Liver (tissue), 9 donors: ENCODE data around the gene KDM4D. TPM values are rescaled to one million over a fixed set of nuclear protein-coding genes. Genes with fewer than 3 reads are reported as not detected.

ENCODE experiments used
- DNase-seq: peaks from one replicate; pipeline ENCODE4 v3.0.0-alpha.2; 2017; ENCODE audit warnings: low spot score
- H3K27ac ChIP-seq, 2 donors: one replicate each; pipeline ENCODE4 v1.7.0; 2013; ENCODE audit warnings: inconsistent platforms in 2 of 2, low read length in 2 of 2, control low read depth in 1 of 2, low read depth in 1 of 2, mild to moderate bottlenecking in 1 of 2
- H3K27me3 ChIP-seq, 4 donors: one replicate each; pipeline versions ENCODE4 v1.6.1 to v1.7.0; 2013; ENCODE audit warnings: low read length in 3 of 4, inconsistent platforms in 1 of 4, mild to moderate bottlenecking in 1 of 4, moderate library complexity in 1 of 4; ENCODE audit not compliant: control insufficient read depth in 4 of 4, insufficient read depth in 4 of 4
- H3K36me3 ChIP-seq, 4 donors: one replicate each; pipeline versions ENCODE4 v1.6.1 to v1.7.0; 2013; ENCODE audit warnings: low read length in 3 of 4, mild to moderate bottlenecking in 3 of 4, low read depth in 1 of 4, moderate library complexity in 1 of 4; ENCODE audit not compliant: control insufficient read depth in 4 of 4, insufficient read depth in 3 of 4
- H3K4me1 ChIP-seq, 4 donors: one replicate each; pipeline versions ENCODE4 v1.6.1 to v1.7.0; 2013; ENCODE audit warnings: low read length in 3 of 4, mild to moderate bottlenecking in 3 of 4, moderate library complexity in 1 of 4; ENCODE audit not compliant: control insufficient read depth in 4 of 4, insufficient read depth in 4 of 4
- H3K4me3 ChIP-seq, 3 donors: one replicate each; pipeline versions ENCODE4 v1.6.1 to v1.7.0; 2013; ENCODE audit warnings: low read length in 3 of 3, control low read depth in 1 of 3, low read depth in 1 of 3, mild to moderate bottlenecking in 1 of 3
- H3K9ac ChIP-seq, 2 donors: one replicate each; pipeline ENCODE4 v1.7.0; 2013; ENCODE audit warnings: low read length in 2 of 2, mild to moderate bottlenecking in 2 of 2, moderate library complexity in 2 of 2, control low read depth in 1 of 2, low read depth in 1 of 2
- H3K9me3 ChIP-seq, 4 donors: one replicate each; pipeline versions ENCODE4 v1.6.1 to v1.7.0; 2013; ENCODE audit warnings: low read length in 3 of 4; ENCODE audit not compliant: control insufficient read depth in 4 of 4
- EGR1 ChIP-seq, 2 donors: IDR thresholded peaks; 2 replicates each; pipeline ENCODE4 v1.6.1; 2016 to 2018; ENCODE audit warnings: antibody characterized with exemption in 2 of 2, low read depth in 2 of 2
- FOXA1 ChIP-seq: IDR thresholded peaks from 2 replicates; pipeline ENCODE4 v1.6.1; 2016; ENCODE audit warnings: antibody characterized with exemption
- FOXA2 ChIP-seq: IDR thresholded peaks from 2 replicates; pipeline ENCODE4 v1.6.1; 2016; ENCODE audit warnings: antibody characterized with exemption
- GABPA ChIP-seq, 2 donors: IDR thresholded peaks in 1 of 2; conservative IDR thresholded peaks in 1 of 2; 2 replicates each; pipeline ENCODE4 v1.6.1; 2016; ENCODE audit warnings: antibody characterized with exemption in 2 of 2, mild to moderate bottlenecking in 1 of 2, moderate library complexity in 1 of 2
- HNF4A ChIP-seq, 2 donors: conservative IDR thresholded peaks; 2 replicates each; pipeline ENCODE4 v1.6.1; 2016; ENCODE audit warnings: antibody characterized with exemption in 2 of 2, mild to moderate bottlenecking in 2 of 2
- JUND ChIP-seq, 2 donors: IDR thresholded peaks; 2 replicates each; pipeline ENCODE4 v1.6.1; 2016; ENCODE audit warnings: antibody characterized with exemption in 2 of 2
- NR2F2 ChIP-seq: IDR thresholded peaks from 2 replicates; pipeline ENCODE4 v1.6.1; 2016; ENCODE audit warnings: antibody characterized with exemption
- RAD21 ChIP-seq, 2 donors: IDR thresholded peaks; 2 replicates each; pipeline ENCODE4 v1.6.1; 2016; ENCODE audit warnings: antibody characterized with exemption in 2 of 2, mild to moderate bottlenecking in 2 of 2
- RXRA ChIP-seq, 2 donors: IDR thresholded peaks; 2 replicates each; pipeline ENCODE4 v1.6.1; 2017 to 2018; ENCODE audit warnings: antibody characterized with exemption in 2 of 2, mild to moderate bottlenecking in 1 of 2
- SP1 ChIP-seq: IDR thresholded peaks from 2 replicates; pipeline ENCODE4 v1.6.1; 2018; ENCODE audit warnings: antibody characterized with exemption, mild to moderate bottlenecking
- TAF1 ChIP-seq: conservative IDR thresholded peaks from 2 replicates; pipeline ENCODE4 v1.6.1; 2016; ENCODE audit warnings: antibody characterized with exemption, mild to moderate bottlenecking
- YY1 ChIP-seq: IDR thresholded peaks from 2 replicates; pipeline ENCODE4 v1.6.1; 2016; ENCODE audit warnings: antibody characterized with exemption, mild to moderate bottlenecking
- WGBS: extraction: QIAGEN DNeasy Blood & Tissue Kit; methylation state at CpG from one replicate; pipeline ENCODE4 v1.1.7; 2013; 5-methylcytosine and 5-hydroxymethylcytosine counted together
- polyA plus RNA-seq, 2 donors: library from polyadenylated mRNA; stranded (reverse) in 1 of 2; unstranded in 1 of 2; fragments of 200-250 nt in 1 of 2; fragments of >200 nt in 1 of 2; fragmentation: Nextera tagmentation in 1 of 2; extraction: Ambion mirVana in 1 of 2; gene quantifications; one replicate each; pipeline versions ENCODE4 v1.2.1 to v1.2.3, GENCODE V29; 2013 to 2015
- total RNA-seq, 2 donors: library from RNA; depleted of rRNA; stranded (reverse); fragments of >200 nt; gene quantifications; one replicate each; pipeline ENCODE4 v1.2.3, GENCODE V29; 2014
- TF ChIP-seq, protein P1 (sequence below): IDR thresholded peaks from 2 replicates; pipeline ENCODE4 v1.6.1; 2016; ENCODE audit warnings: antibody characterized with exemption
- TF ChIP-seq, protein P2 (sequence below): IDR thresholded peaks from 2 replicates; pipeline ENCODE4 v1.6.1; 2016; ENCODE audit warnings: antibody characterized with exemption, mild to moderate bottlenecking
- TF ChIP-seq, protein P3 (sequence below): IDR thresholded peaks from 2 replicates; pipeline ENCODE4 v1.6.1; 2016; ENCODE audit warnings: antibody characterized with exemption
- donor health status: healthy.
- donor health status: healthy.
- donor health status: healthy.
- donor health status: healthy.
- donor health status: healthy.

Gene KDM4D
- total and polyA plus RNA-seq, 4 donors = 0.11 to 0.23 (median 0.17) TPM

- no peaks in the 10 kb centered on the region for H3K27me3 ChIP-seq
- H3K9ac ChIP-seq = no peak overlapping the region
- TF ChIP-seq HNF4A (conservative IDR thresholded peaks at IDR 0.05) = no peak
- TF ChIP-seq, protein P1, sequence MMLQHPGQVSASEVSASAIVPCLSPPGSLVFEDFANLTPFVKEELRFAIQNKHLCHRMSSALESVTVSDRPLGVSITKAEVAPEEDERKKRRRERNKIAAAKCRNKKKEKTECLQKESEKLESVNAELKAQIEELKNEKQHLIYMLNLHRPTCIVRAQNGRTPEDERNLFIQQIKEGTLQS = no peak
- TF ChIP-seq JUND (IDR thresholded peaks at IDR 0.05) = no peak
- TF ChIP-seq TAF1 = no peak
- TF ChIP-seq, protein P2, sequence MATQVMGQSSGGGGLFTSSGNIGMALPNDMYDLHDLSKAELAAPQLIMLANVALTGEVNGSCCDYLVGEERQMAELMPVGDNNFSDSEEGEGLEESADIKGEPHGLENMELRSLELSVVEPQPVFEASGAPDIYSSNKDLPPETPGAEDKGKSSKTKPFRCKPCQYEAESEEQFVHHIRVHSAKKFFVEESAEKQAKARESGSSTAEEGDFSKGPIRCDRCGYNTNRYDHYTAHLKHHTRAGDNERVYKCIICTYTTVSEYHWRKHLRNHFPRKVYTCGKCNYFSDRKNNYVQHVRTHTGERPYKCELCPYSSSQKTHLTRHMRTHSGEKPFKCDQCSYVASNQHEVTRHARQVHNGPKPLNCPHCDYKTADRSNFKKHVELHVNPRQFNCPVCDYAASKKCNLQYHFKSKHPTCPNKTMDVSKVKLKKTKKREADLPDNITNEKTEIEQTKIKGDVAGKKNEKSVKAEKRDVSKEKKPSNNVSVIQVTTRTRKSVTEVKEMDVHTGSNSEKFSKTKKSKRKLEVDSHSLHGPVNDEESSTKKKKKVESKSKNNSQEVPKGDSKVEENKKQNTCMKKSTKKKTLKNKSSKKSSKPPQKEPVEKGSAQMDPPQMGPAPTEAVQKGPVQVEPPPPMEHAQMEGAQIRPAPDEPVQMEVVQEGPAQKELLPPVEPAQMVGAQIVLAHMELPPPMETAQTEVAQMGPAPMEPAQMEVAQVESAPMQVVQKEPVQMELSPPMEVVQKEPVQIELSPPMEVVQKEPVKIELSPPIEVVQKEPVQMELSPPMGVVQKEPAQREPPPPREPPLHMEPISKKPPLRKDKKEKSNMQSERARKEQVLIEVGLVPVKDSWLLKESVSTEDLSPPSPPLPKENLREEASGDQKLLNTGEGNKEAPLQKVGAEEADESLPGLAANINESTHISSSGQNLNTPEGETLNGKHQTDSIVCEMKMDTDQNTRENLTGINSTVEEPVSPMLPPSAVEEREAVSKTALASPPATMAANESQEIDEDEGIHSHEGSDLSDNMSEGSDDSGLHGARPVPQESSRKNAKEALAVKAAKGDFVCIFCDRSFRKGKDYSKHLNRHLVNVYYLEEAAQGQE = no peak
- TF ChIP-seq RXRA (IDR thresholded peaks at IDR 0.05) = no peak
- TF ChIP-seq NR2F2 = no peak
- no peaks in the 10 kb centered on the region for H3K9me3 ChIP-seq
- H3K4me3 ChIP-seq = no peak overlapping the region
- 76% methylated on average over 4 of the region's 4 CpGs for WGBS
- H3K4me1 ChIP-seq = no peaks in the 10 kb centered on the region
- no peak for DNase-seq
- no peak overlapping the region for H3K27ac ChIP-seq
- no peaks in the 10 kb centered on the region for H3K36me3 ChIP-seq
Observed at GRCh38 chr11:94987378-94987777, 13.9 kb downstream of the KDM4D start.

- H3K27ac ChIP-seq = no peak overlapping the region
- H3K9ac ChIP-seq = no peak overlapping the region
- no peak for DNase-seq
- no peaks in the 10 kb centered on the region for H3K9me3 ChIP-seq
- TF ChIP-seq FOXA2 (no peak), FOXA1 (no peak), RAD21 (IDR thresholded peaks at IDR 0.05) (no peak), SP1 (no peak), NR2F2 (no peak), YY1 (no peak), TAF1 (no peak), HNF4A (conservative IDR thresholded peaks at IDR 0.05) (no peak), EGR1 (IDR thresholded peaks at IDR 0.05; ENCODE audit: low read depth in 2 of 2) (no peak), GABPA (IDR thresholded peaks at IDR 0.05 in 1 of 2, conservative IDR thresholded peaks at IDR 0.05 in 1 of 2) (no peak), JUND (IDR thresholded peaks at IDR 0.05) (no peak)
- TF ChIP-seq, protein P2 = no peak
- TF ChIP-seq, protein P1 = no peak
- TF ChIP-seq, protein P3, sequence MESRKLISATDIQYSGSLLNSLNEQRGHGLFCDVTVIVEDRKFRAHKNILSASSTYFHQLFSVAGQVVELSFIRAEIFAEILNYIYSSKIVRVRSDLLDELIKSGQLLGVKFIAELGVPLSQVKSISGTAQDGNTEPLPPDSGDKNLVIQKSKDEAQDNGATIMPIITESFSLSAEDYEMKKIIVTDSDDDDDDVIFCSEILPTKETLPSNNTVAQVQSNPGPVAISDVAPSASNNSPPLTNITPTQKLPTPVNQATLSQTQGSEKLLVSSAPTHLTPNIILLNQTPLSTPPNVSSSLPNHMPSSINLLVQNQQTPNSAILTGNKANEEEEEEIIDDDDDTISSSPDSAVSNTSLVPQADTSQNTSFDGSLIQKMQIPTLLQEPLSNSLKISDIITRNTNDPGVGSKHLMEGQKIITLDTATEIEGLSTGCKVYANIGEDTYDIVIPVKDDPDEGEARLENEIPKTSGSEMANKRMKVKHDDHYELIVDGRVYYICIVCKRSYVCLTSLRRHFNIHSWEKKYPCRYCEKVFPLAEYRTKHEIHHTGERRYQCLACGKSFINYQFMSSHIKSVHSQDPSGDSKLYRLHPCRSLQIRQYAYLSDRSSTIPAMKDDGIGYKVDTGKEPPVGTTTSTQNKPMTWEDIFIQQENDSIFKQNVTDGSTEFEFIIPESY = no peak
- H3K4me1 ChIP-seq = no peaks in the 10 kb centered on the region
- H3K4me3 ChIP-seq = no peak overlapping the region
- no peaks in the 10 kb centered on the region for H3K36me3 ChIP-seq
- no peaks in the 10 kb centered on the region for H3K27me3 ChIP-seq
- WGBS = 80% methylated on average over 1 of the region's 1 CpG
Observed at GRCh38 chr11:94988748-94989147, 15.2 kb downstream of the KDM4D start.
